A549 (cell line): Measurements from ENCODE around the gene ZNF234. TPM values are rescaled to one million over a fixed set of nuclear protein-coding genes. Genes with fewer than 3 reads are reported as not detected.

Experiments
- ATAC-seq, 2 experiments: fragments of 200-7000 bp in 1 of 2; fragments of >200 bp in 1 of 2; cut with Nextera tagmentation in 1 of 2; cut with Tn5 transposase in 1 of 2; 3 replicates each; pipeline versions ENCODE4 v1.8.0 to v1.9.1; 2018 to 2020; ENCODE audit warnings: mild to moderate bottlenecking in 1 of 2, moderate library complexity in 1 of 2
- CTCF ChIA-PET: fragments of 300-600 bp; sonication (Branson Sonifier 250); formaldehyde crosslinking; extraction: SDS; loops from one replicate; lab custom pipeline; 2021; ENCODE audit warnings: antibody characterized with exemption, inconsistent platforms; lab: Yijun Ruan, JAX
- POLR2A ChIA-PET: fragments of 350-600 bp; formaldehyde crosslinking; extraction: SDS; loops from one replicate; lab custom pipeline; 2021; ENCODE audit warnings: antibody characterized with exemption, inconsistent platforms; lab: Yijun Ruan, JAX
- DNase-seq, 2 experiments: peaks; one replicate each; pipeline versions ENCODE4 v3.0.0 to v3.0.0-alpha.2; 2011 to 2016; ENCODE audit warnings: low read depth in 1 of 2, low spot score in 1 of 2
- FAIRE-seq: peaks from 2 replicates; lab custom pipeline; 2011; peaks lifted over from hg19 to GRCh38; lab: Jason Lieb, UNC
- H3K27ac ChIP-seq, 2 experiments: fragments of >200 bp; sonication (Bioruptor Twin); formaldehyde crosslinking; 3 replicates each; pipeline ENCODE4 v1.5.1; 2016 to 2017
- H3K4me1 ChIP-seq: fragments of >200 bp; sonication (Bioruptor Twin); formaldehyde crosslinking; 3 replicates; pipeline ENCODE4 v1.6.1; 2016
- H3K4me2 ChIP-seq: fragments of >200 bp; sonication (Bioruptor Twin); formaldehyde crosslinking; 3 replicates; pipeline ENCODE4 v1.6.1; 2016
- H3K4me3 ChIP-seq: fragments of >200 bp; sonication (Bioruptor Twin); formaldehyde crosslinking; 3 replicates; pipeline ENCODE4 v1.5.1; 2016
- H3K9me3 ChIP-seq: fragments of >200 bp; sonication (Bioruptor Twin); formaldehyde crosslinking; 3 replicates; pipeline ENCODE4 v1.6.1; 2016
- CEBPB ChIP-seq, 2 experiments: fragments of >200 bp in 1 of 2; sonication (Bioruptor Twin) in 1 of 2; formaldehyde crosslinking in 1 of 2; IDR thresholded peaks; 2 replicates each; pipeline ENCODE4 v1.6.1; 2012 to 2016
- CTCF ChIP-seq: fragments of >200 bp; sonication (Bioruptor Twin); formaldehyde crosslinking; IDR thresholded peaks from 3 replicates; pipeline ENCODE4 v1.5.1; 2016
- EHF ChIP-seq: fragments of 250-450 bp; sonication (Bioruptor Pico); IDR thresholded peaks from 2 replicates; pipeline ENCODE4 v1.5.0; 2020; ENCODE audit warnings: mild to moderate bottlenecking
- EHMT2 ChIP-seq: fragments of 200-600 bp; sonication (generic); IDR thresholded peaks from 2 replicates; pipeline ENCODE4 v1.6.1; 2016; ENCODE audit warnings: antibody characterized with exemption, low read depth, mild to moderate bottlenecking, moderate library complexity
- GATA3 ChIP-seq: IDR thresholded peaks from 2 replicates; pipeline ENCODE4 v1.6.1; 2012; ENCODE audit warnings: borderline replicate concordance
- HEYL ChIP-seq: fragments of 250-450 bp; sonication (Bioruptor Pico); IDR thresholded peaks from 2 replicates; pipeline ENCODE4 v1.8.0; 2021; ENCODE audit warnings: mild to moderate bottlenecking, moderate library complexity
- HOXA7 ChIP-seq: fragments of 250-450 bp; sonication (Bioruptor Pico); IDR thresholded peaks from 2 replicates; pipeline ENCODE4 v1.5.0; 2020; ENCODE audit warnings: mild to moderate bottlenecking, moderate library complexity
- HOXB5 ChIP-seq: fragments of 250-450 bp; sonication (Bioruptor Pico); IDR thresholded peaks from 2 replicates; pipeline ENCODE4 v1.5.0; 2020; ENCODE audit warnings: mild to moderate bottlenecking, moderate library complexity
- JUN ChIP-seq, 2 experiments: fragments of >200 bp; sonication (Bioruptor Twin); formaldehyde crosslinking; IDR thresholded peaks; 2 replicates in 1 of 2; 3 replicates in 1 of 2; pipeline ENCODE4 v1.6.1; 2016 to 2017
- KDM5A ChIP-seq: fragments of 200-600 bp; sonication (generic); IDR thresholded peaks from 2 replicates; pipeline ENCODE4 v1.6.1; 2016; ENCODE audit warnings: antibody characterized with exemption, mild to moderate bottlenecking
- MAZ ChIP-seq: fragments of 150-350 bp; IDR thresholded peaks from 2 replicates; pipeline ENCODE4 v1.6.1; 2014; ENCODE audit warnings: antibody characterized with exemption, low read depth, low read length, borderline replicate concordance
- MYC ChIP-seq: IDR thresholded peaks from 2 replicates; pipeline ENCODE4 v1.6.1; 2012; ENCODE audit warnings: mild to moderate bottlenecking, inconsistent platforms, low read length, improper control_type of control experiment, borderline replicate concordance
- NFE2L2 ChIP-seq: fragments of 150-350 bp; conservative IDR thresholded peaks from 2 replicates; pipeline ENCODE4 v1.6.1; 2014; ENCODE audit warnings: low read length
- PHF8 ChIP-seq: fragments of 200-600 bp; sonication (generic); IDR thresholded peaks from 2 replicates; pipeline ENCODE4 v1.6.1; 2016; ENCODE audit warnings: low read depth, mild to moderate bottlenecking, antibody characterized with exemption, moderate library complexity, borderline replicate concordance
- POLR2A ChIP-seq: IDR thresholded peaks from 2 replicates; pipeline ENCODE4 v1.6.1; 2012; ENCODE audit warnings: mild to moderate bottlenecking, low read length
- RAD21 ChIP-seq, 2 experiments: fragments of >200 bp in 1 of 2; sonication (Bioruptor Twin) in 1 of 2; formaldehyde crosslinking in 1 of 2; IDR thresholded peaks in 1 of 2; conservative IDR thresholded peaks in 1 of 2; 2 replicates in 1 of 2; 3 replicates in 1 of 2; pipeline ENCODE4 v1.6.1; 2012 to 2018; ENCODE audit warnings: inconsistent platforms in 1 of 2
- SREBF2 ChIP-seq: fragments of 450-650 bp; IDR thresholded peaks from 2 replicates; pipeline ENCODE4 v1.6.1; 2014; ENCODE audit warnings: mild to moderate bottlenecking, moderate library complexity
- ZC3H11A ChIP-seq: fragments of 450-650 bp; IDR thresholded peaks from 2 replicates; pipeline ENCODE4 v1.6.1; 2014; ENCODE audit warnings: antibody characterized with exemption, mild to moderate bottlenecking
- ZFP36 ChIP-seq: fragments of 450-650 bp; IDR thresholded peaks from 2 replicates; pipeline ENCODE4 v1.6.1; 2014; ENCODE audit warnings: borderline replicate concordance; ENCODE audit not compliant: partially characterized antibody
- ZNF302 ChIP-seq: fragments of 250-450 bp; sonication (Bioruptor Pico); IDR thresholded peaks from 2 replicates; pipeline ENCODE4 v1.9.0; 2021; ENCODE audit warnings: inconsistent platforms, mild to moderate bottlenecking, moderate library complexity
- ZSCAN20 ChIP-seq: fragments of 250-450 bp; sonication (Bioruptor Pico); IDR thresholded peaks from 2 replicates; pipeline ENCODE4 v1.8.0; 2022; ENCODE audit warnings: mild to moderate bottlenecking, moderate library complexity
- whole genome bisulfite sequencing: methylation state at CpG from one replicate; pipeline ENCODE4 v1.1.6; 2017; ENCODE audit errors: missing lambda C conversion rate; 5-methylcytosine and 5-hydroxymethylcytosine counted together
- polyA plus RNA-seq, 4 experiments: library from polyadenylated mRNA; depleted of rRNA in 3 of 4; stranded (reverse); fragments of >200 nt; fragmentation: RNase III in 1 of 4; extraction: RNeasy Plus Mini Kit Qiagen cat#74134 plus additional on column Dnase treatment in 1 of 4; gene quantifications; 2 replicates in 3 of 4; 3 replicates in 1 of 4; pipeline ENCODE4 v1.2.3, GENCODE V29; 2011 to 2017
- TF ChIP-seq, protein P1 (sequence below): fragments of >200 bp; sonication (Bioruptor Twin); formaldehyde crosslinking; IDR thresholded peaks from 3 replicates; pipeline ENCODE4 v1.6.1; 2016
- TF ChIP-seq, protein P2 (sequence below): IDR thresholded peaks from 2 replicates; pipeline ENCODE4 v1.6.1; 2012; ENCODE audit warnings: low read depth, borderline replicate concordance
- TF ChIP-seq, protein P3 (sequence below): IDR thresholded peaks from 2 replicates; pipeline ENCODE4 v1.6.1; 2012

Gene ZNF234
- polyA plus RNA-seq, 2 of the 4 experiments (the other 2 are of a cell fraction): 4.7 to 6.2 TPM

- no peak overlapping the region for H3K27ac ChIP-seq
Observed at GRCh38 chr19:44204772-44205171, 63.4 kb downstream of the ZNF234 start.

GRCh38 chr19:44207126-44207803, 65.9 kb downstream of the ZNF234 start:
- no peaks in the 10 kb centered on the region for H3K4me1 ChIP-seq
- H3K4me2 ChIP-seq: peak overlapping the region; percentile 79
- peak overlapping the region; percentile 66 for H3K4me3 ChIP-seq
- POLR2A ChIA-PET: interaction anchor here (0.6 to 1.5 kb wide), 7 partner anchors 11 to 288 kb away, joined by 3 to 9 read pairs (median 5); partner anchors contain the start of genes ZNF112, ZNF226, ZNF235 and ZNF45
- peaks cover 64% of the 10 kb centered on the region for H3K9me3 ChIP-seq
- no peak for TF ChIP-seq MAZ
- TF ChIP-seq MYC: no peak
- TF ChIP-seq POLR2A: peak; percentile 30
- TF ChIP-seq ZFP36: no peak
- TF ChIP-seq RAD21 (conservative IDR thresholded peaks at IDR 0.05 in 1 of 2, IDR thresholded peaks at IDR 0.05 in 1 of 2): 0 out of 5 replicates have a peak, but pooled peaks of 1 of the 2 experiments have one; percentile 4
- TF ChIP-seq HEYL: no peak
- TF ChIP-seq, protein P1, sequence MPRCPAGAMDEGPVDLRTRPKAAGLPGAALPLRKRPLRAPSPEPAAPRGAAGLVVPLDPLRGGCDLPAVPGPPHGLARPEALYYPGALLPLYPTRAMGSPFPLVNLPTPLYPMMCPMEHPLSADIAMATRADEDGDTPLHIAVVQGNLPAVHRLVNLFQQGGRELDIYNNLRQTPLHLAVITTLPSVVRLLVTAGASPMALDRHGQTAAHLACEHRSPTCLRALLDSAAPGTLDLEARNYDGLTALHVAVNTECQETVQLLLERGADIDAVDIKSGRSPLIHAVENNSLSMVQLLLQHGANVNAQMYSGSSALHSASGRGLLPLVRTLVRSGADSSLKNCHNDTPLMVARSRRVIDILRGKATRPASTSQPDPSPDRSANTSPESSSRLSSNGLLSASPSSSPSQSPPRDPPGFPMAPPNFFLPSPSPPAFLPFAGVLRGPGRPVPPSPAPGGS: peak; percentile 44; the same call in 1 of the 3 replicates
- no peak for TF ChIP-seq ZC3H11A
- TF ChIP-seq CEBPB (IDR thresholded peaks at IDR 0.05): peak in 1 of 2 experiments; percentile 22; a peak in 1 of 4 replicates
- no peak for TF ChIP-seq SREBF2
- TF ChIP-seq EHF (CRISPR knock-in tag): peak; percentile 75; the same call in 1 of the 2 replicates
- TF ChIP-seq, protein P2, sequence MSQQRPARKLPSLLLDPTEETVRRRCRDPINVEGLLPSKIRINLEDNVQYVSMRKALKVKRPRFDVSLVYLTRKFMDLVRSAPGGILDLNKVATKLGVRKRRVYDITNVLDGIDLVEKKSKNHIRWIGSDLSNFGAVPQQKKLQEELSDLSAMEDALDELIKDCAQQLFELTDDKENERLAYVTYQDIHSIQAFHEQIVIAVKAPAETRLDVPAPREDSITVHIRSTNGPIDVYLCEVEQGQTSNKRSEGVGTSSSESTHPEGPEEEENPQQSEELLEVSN: 0 out of 2 replicates have a peak, but pooled peaks have one; percentile 22
- peak; percentile 37 to 84; a peak in 3 of 5 replicates for TF ChIP-seq JUN (IDR thresholded peaks at IDR 0.05)
- TF ChIP-seq, protein P3, sequence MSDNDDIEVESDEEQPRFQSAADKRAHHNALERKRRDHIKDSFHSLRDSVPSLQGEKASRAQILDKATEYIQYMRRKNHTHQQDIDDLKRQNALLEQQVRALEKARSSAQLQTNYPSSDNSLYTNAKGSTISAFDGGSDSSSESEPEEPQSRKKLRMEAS: peak; percentile 42; the same call in 1 of the 2 replicates
- peak; percentile 67; the same call in 1 of the 2 replicates for TF ChIP-seq GATA3
- 3% methylated on average over 26 of the region's 26 CpGs for WGBS
- peak overlapping the region; percentile 73 to 87 for H3K27ac ChIP-seq
- FAIRE-seq (peak; percentile 99), DNase-seq (peak; percentile 95 to 97), ATAC-seq (peak; percentile 96 to 98)
- CTCF ChIA-PET: interaction anchor here (1.0 kb wide), 1 partner anchor 10 kb away, joined by 4 read pairs; no protein-coding TSS in a partner anchor

More at GRCh38 chr19:44204772-44205171, 63.4 kb downstream of the ZNF234 start:
- 3% methylated on average over 2 of the region's 2 CpGs for WGBS
- H3K4me1 ChIP-seq: no peaks in the 10 kb centered on the region
- CTCF ChIA-PET: no interaction called here
- no peak for TF ChIP-seq CTCF
- no peak for TF ChIP-seq ZNF302 (CRISPR knock-in tag)
- no peak for TF ChIP-seq KDM5A
- TF ChIP-seq ZSCAN20: no peak
- no peak for TF ChIP-seq HOXB5 (CRISPR knock-in tag)
- TF ChIP-seq EHMT2: no peak
- TF ChIP-seq SREBF2: no peak
- TF ChIP-seq PHF8: no peak
- no peak for TF ChIP-seq NFE2L2
- TF ChIP-seq HOXA7 (CRISPR knock-in tag): no peak
- TF ChIP-seq MAZ: no peak
- TF ChIP-seq MYC: no peak
- POLR2A ChIA-PET: no interaction called here
- DNase-seq (no peak), FAIRE-seq (no peak), ATAC-seq (no peak)
- no peak overlapping the region for H3K4me2 ChIP-seq
- H3K4me3 ChIP-seq: no peak overlapping the region
- H3K9me3 ChIP-seq: peaks cover 52% of the 10 kb centered on the region

Other genes with a start within 250 kb of the ZNF234 start
- 19.9 and 20.9 TPM in 2 replicates for gene ZNF45, start 206.3 kb upstream of the ZNF234 start, polyA plus RNA-seq (2011; rRNA removed)
- 13.3 to 15.1 TPM (median 14.8 TPM) in 3 replicates for gene ZNF45, start 206.3 kb upstream of the ZNF234 start, polyA plus RNA-seq (2017; fragmentation: RNase III; extraction: RNeasy Plus Mini Kit Qiagen cat#74134 plus additional on column Dnase treatment)
- 1.6 and 2.4 TPM in 2 replicates for gene ZNF221, start 190.3 kb upstream of the ZNF234 start, polyA plus RNA-seq (2011; rRNA removed)
- gene ZNF221, start 190.3 kb upstream of the ZNF234 start, polyA plus RNA-seq (2017; fragmentation: RNase III; extraction: RNeasy Plus Mini Kit Qiagen cat#74134 plus additional on column Dnase treatment): 1.2 to 2.3 TPM (median 1.6 TPM) in 3 replicates
- 5.2 and 6.6 TPM in 2 replicates for gene ZNF155, start 157.4 kb upstream of the ZNF234 start, polyA plus RNA-seq (2011; rRNA removed)
- 3.9 to 4.8 TPM (median 4.3 TPM) in 3 replicates for gene ZNF155, start 157.4 kb upstream of the ZNF234 start, polyA plus RNA-seq (2017; fragmentation: RNase III; extraction: RNeasy Plus Mini Kit Qiagen cat#74134 plus additional on column Dnase treatment)
- gene ZNF230, start 138.6 kb upstream of the ZNF234 start, polyA plus RNA-seq (2011; rRNA removed): 6.2 and 6.3 TPM in 2 replicates
- 2.9 to 3.3 TPM (median 3.1 TPM) in 3 replicates for gene ZNF230, start 138.6 kb upstream of the ZNF234 start, polyA plus RNA-seq (2017; fragmentation: RNase III; extraction: RNeasy Plus Mini Kit Qiagen cat#74134 plus additional on column Dnase treatment)
- 6.2 and 7.0 TPM in 2 replicates for gene ZNF222, start 116.2 kb upstream of the ZNF234 start, polyA plus RNA-seq (2011; rRNA removed)
- 4.6 to 5.9 TPM (median 4.7 TPM) in 3 replicates for gene ZNF222, start 116.2 kb upstream of the ZNF234 start, polyA plus RNA-seq (2017; fragmentation: RNase III; extraction: RNeasy Plus Mini Kit Qiagen cat#74134 plus additional on column Dnase treatment)
- gene ZNF223, start 89.5 kb upstream of the ZNF234 start, polyA plus RNA-seq (2011; rRNA removed): 5.2 and 5.4 TPM in 2 replicates
- 2.2 to 2.6 TPM (median 2.4 TPM) in 3 replicates for gene ZNF223, start 89.5 kb upstream of the ZNF234 start, polyA plus RNA-seq (2017; fragmentation: RNase III; extraction: RNeasy Plus Mini Kit Qiagen cat#74134 plus additional on column Dnase treatment)
- 1.0 and 1.2 TPM in 2 replicates for gene ZNF284, start 69.4 kb upstream of the ZNF234 start, polyA plus RNA-seq (2011; rRNA removed)
- 0.81 to 1.1 TPM (median 1.0 TPM) in 3 replicates for gene ZNF284, start 69.4 kb upstream of the ZNF234 start, polyA plus RNA-seq (2017; fragmentation: RNase III; extraction: RNeasy Plus Mini Kit Qiagen cat#74134 plus additional on column Dnase treatment)
- gene ZNF224, start 47.2 kb upstream of the ZNF234 start, polyA plus RNA-seq (2011; rRNA removed): 22.3 and 25.0 TPM in 2 replicates
- 17.0 to 21.0 TPM (median 17.1 TPM) in 3 replicates for gene ZNF224, start 47.2 kb upstream of the ZNF234 start, polyA plus RNA-seq (2017; fragmentation: RNase III; extraction: RNeasy Plus Mini Kit Qiagen cat#74134 plus additional on column Dnase treatment)
- gene ZNF225, start 28.2 kb upstream of the ZNF234 start, polyA plus RNA-seq (2011; rRNA removed): 4.3 TPM in 2 replicates
- gene ZNF225, start 28.2 kb upstream of the ZNF234 start, polyA plus RNA-seq (2017; fragmentation: RNase III; extraction: RNeasy Plus Mini Kit Qiagen cat#74134 plus additional on column Dnase treatment): 3.3 to 3.7 TPM (median 3.3 TPM) in 3 replicates
- 46.3 and 53.2 TPM in 2 replicates for gene ZNF226, start 23.5 kb downstream of the ZNF234 start, polyA plus RNA-seq (2011; rRNA removed)
- gene ZNF226, start 23.5 kb downstream of the ZNF234 start, polyA plus RNA-seq (2017; fragmentation: RNase III; extraction: RNeasy Plus Mini Kit Qiagen cat#74134 plus additional on column Dnase treatment): 26.8 to 27.6 TPM (median 27.2 TPM) in 3 replicates
- 15.8 and 17.1 TPM in 2 replicates for gene ZNF227, start 71.0 kb downstream of the ZNF234 start, polyA plus RNA-seq (2011; rRNA removed)
- gene ZNF227, start 71.0 kb downstream of the ZNF234 start, polyA plus RNA-seq (2017; fragmentation: RNase III; extraction: RNeasy Plus Mini Kit Qiagen cat#74134 plus additional on column Dnase treatment): 10.1 to 10.4 TPM (median 10.1 TPM) in 3 replicates
- 1.9 and 2.1 TPM in 2 replicates for gene ZNF233, start 118.3 kb downstream of the ZNF234 start, polyA plus RNA-seq (2011; rRNA removed)
- 1.2 to 1.3 TPM (median 1.2 TPM) in 3 replicates for gene ZNF233, start 118.3 kb downstream of the ZNF234 start, polyA plus RNA-seq (2017; fragmentation: RNase III; extraction: RNeasy Plus Mini Kit Qiagen cat#74134 plus additional on column Dnase treatment)
- gene ZNF235, start 163.5 kb downstream of the ZNF234 start, polyA plus RNA-seq (2011; rRNA removed): 7.4 and 8.4 TPM in 2 replicates
- 3.8 to 4.9 TPM (median 4.2 TPM) in 3 replicates for gene ZNF235, start 163.5 kb downstream of the ZNF234 start, polyA plus RNA-seq (2017; fragmentation: RNase III; extraction: RNeasy Plus Mini Kit Qiagen cat#74134 plus additional on column Dnase treatment)
- gene ZNF112, start 215.1 kb downstream of the ZNF234 start, polyA plus RNA-seq (2011; rRNA removed): 5.6 and 6.9 TPM in 2 replicates
- 3.3 to 3.5 TPM (median 3.5 TPM) in 3 replicates for gene ZNF112, start 215.1 kb downstream of the ZNF234 start, polyA plus RNA-seq (2017; fragmentation: RNase III; extraction: RNeasy Plus Mini Kit Qiagen cat#74134 plus additional on column Dnase treatment)